SH-SY5Y (cell line): ENCODE data around the gene CAMTA1.

Experiments used
- GATA2 ChIP-seq: IDR thresholded peaks from 2 replicates; pipeline ENCODE4 v1.6.1; 2011; ENCODE audit warnings: mild to moderate bottlenecking, low read depth, low read length
- GATA3 ChIP-seq: IDR thresholded peaks from 2 replicates; pipeline ENCODE4 v1.6.1; 2011; ENCODE audit warnings: low read depth, mild to moderate bottlenecking, low read length, moderate library complexity

GRCh38 chr1:7540816-7541215 is 755.6 kb downstream of the CAMTA1 start:
- TF ChIP-seq GATA2 (no peak), GATA3 (no peak)
